ENCODE data around the gene GOT1.

GRCh38 chr10:99370993-99371392 is 59.4 kb downstream of the GOT1 start:
- TF ChIP-seq YY1 (IDR thresholded peaks at IDR 0.05; ENCODE audit: low read depth) (no peak), CREB1 (IDR thresholded peaks at IDR 0.05; ENCODE audit: low read depth) (no peak), TAF1 (IDR thresholded peaks at IDR 0.05; ENCODE audit: low read depth) (no peak), CEBPB (IDR thresholded peaks at IDR 0.05) (no peak), MAX (IDR thresholded peaks at IDR 0.05) (no peak)

Data from Ishikawa (cell line).